Measurements from ENCODE around the gene DMAC1. TPM values are rescaled to one million over a fixed set of nuclear protein-coding genes. Genes with fewer than 3 reads are reported as not detected.

The DMAC1 gene
- total RNA-seq, 2 donors from 2014 or later, result 16.6 to 22.5 TPM

DNA sequence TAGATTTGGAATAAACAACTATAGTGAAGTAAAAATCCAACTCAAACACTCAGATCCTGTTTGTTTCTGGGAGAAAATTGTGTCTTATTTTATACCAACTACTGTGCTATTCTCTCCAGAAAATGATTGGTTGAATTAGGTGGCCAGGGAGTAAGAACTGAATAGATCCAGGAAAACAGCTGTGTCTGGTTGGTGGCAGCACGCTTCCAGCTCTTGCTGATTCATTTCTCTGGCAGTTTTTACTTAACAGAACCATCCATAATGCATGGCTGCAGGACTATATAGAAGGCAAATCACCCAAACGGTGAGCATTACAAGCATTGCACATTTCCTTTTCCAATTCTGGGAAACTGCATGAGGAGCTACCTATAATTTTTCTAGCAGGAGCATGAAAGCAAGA lies 29.5 kb downstream of the DMAC1 start:
- 36% methylated on average over 2 of the region's 2 CpGs for WGBS
- H3K4me1 ChIP-seq (replicated peaks), result no peaks in the 10 kb centered on the region
- DNase-seq (ENCODE audit: low spot score), result no peak
- no peaks in the 10 kb centered on the region for H3K9me3 ChIP-seq
- H3K36me3 ChIP-seq, result no peaks in the 10 kb centered on the region
- H3K27ac ChIP-seq, result no peak overlapping the region
- TF ChIP-seq, protein P1, sequence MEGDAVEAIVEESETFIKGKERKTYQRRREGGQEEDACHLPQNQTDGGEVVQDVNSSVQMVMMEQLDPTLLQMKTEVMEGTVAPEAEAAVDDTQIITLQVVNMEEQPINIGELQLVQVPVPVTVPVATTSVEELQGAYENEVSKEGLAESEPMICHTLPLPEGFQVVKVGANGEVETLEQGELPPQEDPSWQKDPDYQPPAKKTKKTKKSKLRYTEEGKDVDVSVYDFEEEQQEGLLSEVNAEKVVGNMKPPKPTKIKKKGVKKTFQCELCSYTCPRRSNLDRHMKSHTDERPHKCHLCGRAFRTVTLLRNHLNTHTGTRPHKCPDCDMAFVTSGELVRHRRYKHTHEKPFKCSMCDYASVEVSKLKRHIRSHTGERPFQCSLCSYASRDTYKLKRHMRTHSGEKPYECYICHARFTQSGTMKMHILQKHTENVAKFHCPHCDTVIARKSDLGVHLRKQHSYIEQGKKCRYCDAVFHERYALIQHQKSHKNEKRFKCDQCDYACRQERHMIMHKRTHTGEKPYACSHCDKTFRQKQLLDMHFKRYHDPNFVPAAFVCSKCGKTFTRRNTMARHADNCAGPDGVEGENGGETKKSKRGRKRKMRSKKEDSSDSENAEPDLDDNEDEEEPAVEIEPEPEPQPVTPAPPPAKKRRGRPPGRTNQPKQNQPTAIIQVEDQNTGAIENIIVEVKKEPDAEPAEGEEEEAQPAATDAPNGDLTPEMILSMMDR (IDR thresholded peaks at IDR 0.05), result no peak
- no peak for TF ChIP-seq POLR2AphosphoS5 (IDR thresholded peaks at IDR 0.05)
- no peak for TF ChIP-seq POLR2A (IDR thresholded peaks at IDR 0.05)
- intact Hi-C loops (cut with DNase I), result no loop called here
- H3K4me3 ChIP-seq, result no peak overlapping the region
- no peaks in the 10 kb centered on the region for H3K27me3 ChIP-seq (replicated peaks; ENCODE audit: insufficient read depth)

DNA sequence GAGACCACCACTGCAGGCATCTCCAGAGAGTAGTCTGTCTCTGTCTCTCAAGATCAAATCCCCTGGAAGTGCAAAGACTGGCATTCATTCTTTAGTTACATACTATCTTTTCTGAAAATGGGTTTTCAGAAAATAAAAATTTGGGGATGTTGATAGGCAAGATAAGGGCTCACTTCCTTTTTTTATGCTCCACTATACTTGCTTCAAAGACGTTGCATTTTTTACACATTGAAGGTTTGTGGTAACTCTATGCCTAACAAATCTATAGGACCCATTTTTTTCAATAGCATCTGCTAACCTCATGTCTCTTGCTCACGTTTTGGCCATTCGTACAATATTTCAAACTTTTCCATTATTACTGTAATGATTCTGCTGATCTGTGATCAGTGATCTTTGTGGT lies 37.0 kb downstream of the DMAC1 start:
- intact Hi-C loops (cut with DNase I), result no loop called here
- no peak for TF ChIP-seq POLR2AphosphoS5 (IDR thresholded peaks at IDR 0.05)
- TF ChIP-seq, protein P1 (IDR thresholded peaks at IDR 0.05), result no peak
- TF ChIP-seq POLR2A (IDR thresholded peaks at IDR 0.05), result no peak
- H3K36me3 ChIP-seq, result no peaks in the 10 kb centered on the region
- H3K27me3 ChIP-seq (replicated peaks; ENCODE audit: insufficient read depth), result no peaks in the 10 kb centered on the region
- DNase-seq (ENCODE audit: low spot score), result no peak
- H3K27ac ChIP-seq, result no peak overlapping the region
- WGBS, result 81% methylated on average over 3 of the region's 3 CpGs
- no peaks in the 10 kb centered on the region for H3K4me1 ChIP-seq (replicated peaks)
- no peak overlapping the region for H3K4me3 ChIP-seq
- H3K9me3 ChIP-seq, result no peaks in the 10 kb centered on the region

- Histone ChIP-seq H3K4me1 (replicated peaks) (no peaks in the 10 kb centered on the region), H3K36me3 (no peaks in the 10 kb centered on the region), H3K9me3 (no peaks in the 10 kb centered on the region), H3K27ac (no peak overlapping the region), H3K4me3 (no peak overlapping the region), H3K27me3 (replicated peaks; ENCODE audit: insufficient read depth) (no peaks in the 10 kb centered on the region)
- TF ChIP-seq POLR2AphosphoS5 (IDR thresholded peaks at IDR 0.05) (no peak), POLR2A (IDR thresholded peaks at IDR 0.05) (no peak)
- TF ChIP-seq, protein P1 (IDR thresholded peaks at IDR 0.05), result no peak
- 71% methylated on average over 1 of the region's 1 CpG for WGBS
- intact Hi-C loops (cut with DNase I), result no loop called here
- DNase-seq (ENCODE audit: low spot score), result no peak
Observed at GRCh38 chr9:7760014-7760415, 39.6 kb downstream of the DMAC1 start.

DNA sequence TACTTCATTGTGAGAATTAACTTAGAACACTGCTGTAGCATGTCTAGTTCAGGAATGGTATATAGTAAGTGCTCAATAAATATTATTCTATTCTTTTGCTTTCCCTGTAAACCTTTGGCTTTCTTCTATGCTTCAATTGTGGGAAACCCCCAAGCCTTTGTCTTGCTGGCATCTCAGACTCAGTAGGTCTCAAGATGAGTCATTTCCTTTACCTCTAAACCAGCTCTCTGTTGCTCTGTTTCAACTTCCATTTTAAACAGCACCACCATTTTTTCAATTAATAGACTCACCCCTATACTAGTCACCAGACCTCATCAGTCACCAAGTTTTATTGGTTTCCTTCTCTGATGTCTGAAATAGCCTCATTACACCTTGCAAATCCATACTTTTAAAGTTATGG lies 43.5 kb downstream of the DMAC1 start:
- no peaks in the 10 kb centered on the region for H3K4me1 ChIP-seq (replicated peaks)
- no peak overlapping the region for H3K27ac ChIP-seq
- H3K36me3 ChIP-seq, result no peaks in the 10 kb centered on the region
- DNase-seq (ENCODE audit: low spot score), result no peak
- H3K27me3 ChIP-seq (replicated peaks; ENCODE audit: insufficient read depth), result no peaks in the 10 kb centered on the region
- no peak for TF ChIP-seq POLR2A (IDR thresholded peaks at IDR 0.05)
- no peak for TF ChIP-seq POLR2AphosphoS5 (IDR thresholded peaks at IDR 0.05)
- TF ChIP-seq, protein P1 (IDR thresholded peaks at IDR 0.05), result no peak
- H3K9me3 ChIP-seq, result no peaks in the 10 kb centered on the region
- intact Hi-C loops (cut with DNase I), result no loop called here
- no peak overlapping the region for H3K4me3 ChIP-seq

GRCh38 chr9:7752481-7752880 lies 47.1 kb downstream of the DMAC1 start:
- Histone ChIP-seq H3K27me3 (replicated peaks; ENCODE audit: insufficient read depth) (no peaks in the 10 kb centered on the region), H3K9me3 (no peaks in the 10 kb centered on the region), H3K4me1 (replicated peaks) (no peaks in the 10 kb centered on the region), H3K4me3 (no peak overlapping the region), H3K27ac (no peak overlapping the region), H3K36me3 (no peaks in the 10 kb centered on the region)
- no peak for TF ChIP-seq POLR2A (IDR thresholded peaks at IDR 0.05)
- TF ChIP-seq POLR2AphosphoS5 (IDR thresholded peaks at IDR 0.05), result no peak
- TF ChIP-seq, protein P1 (IDR thresholded peaks at IDR 0.05), result no peak
- intact Hi-C loops (cut with DNase I), result no loop called here
- no peak for DNase-seq (ENCODE audit: low spot score)
- WGBS, result 83% methylated on average over 2 of the region's 2 CpGs
